Thoracic aorta (tissue), 2 donors: ENCODE measurements around the gene MYOCD. TPM values are rescaled to one million over a fixed set of nuclear protein-coding genes. Genes with fewer than 3 reads are reported as not detected.

Experiments
- ATAC-seq: fragments of 150-250 bp; one replicate; pipeline ENCODE4 v1.8.0; 2017; ENCODE audit warnings: low read depth; ENCODE audit not compliant: insufficient number of reproducible peaks, low FRiP score
- DNase-seq: peaks from one replicate; pipeline ENCODE4 v3.0.0-alpha.2; 2020; ENCODE audit warnings: low spot score
- H3K27ac ChIP-seq, 2 donors: fragments of 200-600 bp; sonication (generic); 1 replicate in 1 of 2; 2 replicates in 1 of 2; pipeline ENCODE4 v1.5.1; 2016; ENCODE audit warnings: mild to moderate bottlenecking in 2 of 2, moderate library complexity in 2 of 2
- H3K27me3 ChIP-seq: fragments of 200-600 bp; sonication (generic); replicated peaks from 2 replicates; pipeline ENCODE4 v1.6.0; 2016; ENCODE audit warnings: mild to moderate bottlenecking; ENCODE audit not compliant: insufficient read depth
- H3K36me3 ChIP-seq: fragments of 200-600 bp; sonication (generic); one replicate; pipeline ENCODE4 v1.5.1; 2016
- H3K4me1 ChIP-seq, 2 donors: fragments of 200-600 bp; sonication (generic); 1 replicate in 1 of 2; 2 replicates in 1 of 2; pipeline versions ENCODE4 v1.5.1 to v1.6.0; 2016; ENCODE audit warnings: low read depth in 2 of 2, mild to moderate bottlenecking in 1 of 2; ENCODE audit not compliant: control insufficient read depth in 1 of 2
- H3K4me3 ChIP-seq: fragments of 200-600 bp; sonication (generic); 2 replicates; pipeline ENCODE4 v1.5.1; 2016; ENCODE audit warnings: mild to moderate bottlenecking
- H3K9me3 ChIP-seq: fragments of 200-600 bp; sonication (generic); 2 replicates; pipeline ENCODE4 v1.5.1; 2016
- CTCF ChIP-seq: fragments of 200-600 bp; sonication (generic); IDR thresholded peaks from one replicate; pipeline ENCODE4 v1.5.1; 2019; ENCODE audit warnings: antibody characterized with exemption
- total RNA-seq, 2 donors: library from RNA; depleted of rRNA; stranded (reverse); fragments of >200 nt; gene quantifications; one replicate each; pipeline versions ENCODE4 v1.1.0 to v1.2.3, GENCODE V29; 2016

The MYOCD gene
- total RNA-seq, 2 donors from 2014 or later, result 102 to 113 TPM

GRCh38 chr17:12732366-12732765, 66.7 kb downstream of the MYOCD start:
- H3K27ac ChIP-seq, result peak overlapping the region; percentile 63 to 86
- no peak for ATAC-seq
- DNase-seq, result no peak
- H3K9me3 ChIP-seq, result no peaks in the 10 kb centered on the region
- no peak overlapping the region for H3K4me3 ChIP-seq
- peaks cover 9 to 43% of the 10 kb centered on the region in 2 donors for H3K4me1 ChIP-seq
- peaks cover 12% of the 10 kb centered on the region for H3K36me3 ChIP-seq
- TF ChIP-seq CTCF, result no peak
- no peaks in the 10 kb centered on the region for H3K27me3 ChIP-seq

GRCh38 chr17:12734926-12735325, 69.2 kb downstream of the MYOCD start:
- TF ChIP-seq CTCF, result no peak
- Histone ChIP-seq H3K36me3 (peaks cover 21% of the 10 kb centered on the region), H3K27me3 (no peaks in the 10 kb centered on the region), H3K9me3 (no peaks in the 10 kb centered on the region), H3K27ac (no peak overlapping the region), H3K4me1 (peaks cover 9 to 22% of the 10 kb centered on the region in 2 donors), H3K4me3 (no peak overlapping the region)
- no peak for ATAC-seq
- no peak for DNase-seq

GRCh38 chr17:12735517-12735916, 69.8 kb downstream of the MYOCD start:
- peaks cover 9 to 16% of the 10 kb centered on the region in 2 donors for H3K4me1 ChIP-seq
- no peak for ATAC-seq
- no peak for TF ChIP-seq CTCF
- H3K27ac ChIP-seq, result no peak overlapping the region
- no peaks in the 10 kb centered on the region for H3K27me3 ChIP-seq
- H3K36me3 ChIP-seq, result peaks cover 27% of the 10 kb centered on the region
- H3K4me3 ChIP-seq, result no peak overlapping the region
- no peaks in the 10 kb centered on the region for H3K9me3 ChIP-seq
- DNase-seq, result no peak

- DNase-seq (no peak), ATAC-seq (no peak)
Observed at GRCh38 chr17:12736526-12736925, 70.8 kb downstream of the MYOCD start.

GRCh38 chr17:12737740-12738469, 72.2 kb downstream of the MYOCD start:
- ATAC-seq, result no peak
- H3K4me1 ChIP-seq, result peaks cover 6 to 17% of the 10 kb centered on the region in 2 donors

More at GRCh38 chr17:12736526-12736925, 70.8 kb downstream of the MYOCD start:
- no peak for TF ChIP-seq CTCF
- Histone ChIP-seq H3K4me3 (no peak overlapping the region), H3K27me3 (no peaks in the 10 kb centered on the region), H3K4me1 (peaks cover 3 to 10% of the 10 kb centered on the region in 2 donors), H3K36me3 (peaks cover 34% of the 10 kb centered on the region), H3K27ac (no peak overlapping the region), H3K9me3 (no peaks in the 10 kb centered on the region)

More at GRCh38 chr17:12737740-12738469, 72.2 kb downstream of the MYOCD start:
- Histone ChIP-seq H3K9me3 (no peaks in the 10 kb centered on the region), H3K27me3 (no peaks in the 10 kb centered on the region), H3K27ac (no peak overlapping the region), H3K4me3 (no peak overlapping the region), H3K36me3 (peaks cover 34% of the 10 kb centered on the region)
- no peak for TF ChIP-seq CTCF
- DNase-seq, result no peak
